HCT116 (cell line): ENCODE data around the gene BTC. TPM values are rescaled to one million over a fixed set of nuclear protein-coding genes. Genes with fewer than 3 reads are reported as not detected.

ENCODE experiments used
- ATAC-seq: fragments of 200-7000 bp; cut with Tn5 transposase; 2 replicates; pipeline ENCODE4 v1.9.1; 2020; ENCODE audit warnings: mild to moderate bottlenecking, moderate library complexity
- BruUV-seq: library from RNA; stranded (reverse); fragments of 400-500 nt; replicated peaks from 2 replicates; lab custom pipeline; 2021; lab: Mats Ljungman, UMichigan
- CTCF ChIA-PET: fragments of 300-600 bp; sonication (Branson Sonifier 250); formaldehyde crosslinking; loops from one replicate; lab custom pipeline; 2021; ENCODE audit warnings: antibody characterized with exemption; lab: Charles Lee
- POLR2A ChIA-PET: fragments of 300-600, 350-600 bp; sonication (Branson Sonifier 250); formaldehyde crosslinking; loops from one replicate; lab custom pipeline; 2021; ENCODE audit warnings: antibody characterized with exemption; lab: Charles Lee
- RAD21 ChIA-PET, 2 experiments: fragments of 300-600 bp; sonication (Branson Sonifier 250); formaldehyde crosslinking; loops; one replicate each; lab custom pipeline; 2023; ENCODE audit warnings: low total read pairs in 2 of 2; ENCODE audit not compliant: uncharacterized antibody in 2 of 2, unreplicated experiment in 2 of 2, low non-redundant PET in 1 of 2; lab: Charles Lee
- DNase-seq: peaks from one replicate; pipeline ENCODE4 v3.0.0-alpha.2; 2010; ENCODE audit warnings: low read depth, low spot score
- H2AFZ ChIP-seq: fragments of 200-600 bp; shearing (Covaris generic), sonication (generic); 2 replicates; pipeline ENCODE4 v1.6.1; 2017; ENCODE audit warnings: low read depth, mixed run types, mixed read lengths, antibody characterized with exemption, low read length; ENCODE audit not compliant: poor library complexity, severe bottlenecking
- H3K27ac ChIP-seq: 2 replicates; pipeline ENCODE4 v1.5.1; 2012; ENCODE audit warnings: low read depth, low read length
- H3K27me3 ChIP-seq: fragments of 200-600 bp; sonication (generic); 2 replicates; pipeline ENCODE4 v1.6.1; 2016; ENCODE audit warnings: mixed run types, low read length, mixed read lengths; ENCODE audit not compliant: insufficient read depth
- H3K36me3 ChIP-seq, 2 experiments: fragments of 200-500 bp in 1 of 2; fragments of 200-600 bp in 1 of 2; sonication (Bioruptor generic) in 1 of 2; sonication (generic) in 1 of 2; 2 replicates each; pipeline versions ENCODE4 v1.5.1 to v1.6.1; 2014 to 2016; ENCODE audit warnings: low read length in 2 of 2, inconsistent platforms in 1 of 2, mixed read lengths in 1 of 2, mixed run types in 1 of 2; ENCODE audit not compliant: insufficient read depth in 2 of 2, control insufficient read depth in 1 of 2
- H3K4me1 ChIP-seq, 2 experiments: fragments of 200-600 bp in 1 of 2; sonication (generic) in 1 of 2; 2 replicates each; pipeline versions ENCODE4 v1.5.1 to v1.6.1; 2012 to 2017; ENCODE audit warnings: low read length in 2 of 2, inconsistent platforms in 1 of 2, mild to moderate bottlenecking in 1 of 2, mixed read lengths in 1 of 2, mixed run types in 1 of 2, moderate library complexity in 1 of 2; ENCODE audit not compliant: insufficient read depth in 2 of 2, control insufficient read depth in 1 of 2
- H3K4me2 ChIP-seq: fragments of 200-600 bp; sonication (generic); 2 replicates; pipeline ENCODE4 v1.6.1; 2017; ENCODE audit warnings: mixed run types, low read length, mixed read lengths
- H3K4me3 ChIP-seq, 2 experiments: fragments of 200-600 bp in 1 of 2; sonication (generic) in 1 of 2; replicated peaks in 1 of 2; 2 replicates each; pipeline ENCODE4 v1.5.1; 2011 to 2016; ENCODE audit warnings: low read length in 2 of 2, control low read depth in 1 of 2, low read depth in 1 of 2, mild to moderate bottlenecking in 1 of 2, mixed read lengths in 1 of 2, mixed run types in 1 of 2
- H3K79me2 ChIP-seq: fragments of 200-600 bp; sonication (generic); 2 replicates; pipeline ENCODE4 v1.6.1; 2017; ENCODE audit warnings: mild to moderate bottlenecking, mixed run types, low read length, moderate library complexity, mixed read lengths; ENCODE audit not compliant: insufficient read depth
- H3K9ac ChIP-seq: fragments of 200-600 bp; sonication (generic); 2 replicates; pipeline ENCODE4 v1.6.1; 2016; ENCODE audit warnings: low read length, mixed read lengths
- H3K9me2 ChIP-seq: fragments of 200-600 bp; sonication (generic), shearing (Covaris generic); 2 replicates; pipeline ENCODE4 v1.6.1; 2017; ENCODE audit warnings: mixed run types, mild to moderate bottlenecking, moderate library complexity; ENCODE audit not compliant: insufficient read depth
- H3K9me3 ChIP-seq, 2 experiments: fragments of 200-500 bp in 1 of 2; fragments of 200-600 bp in 1 of 2; sonication (Bioruptor generic) in 1 of 2; sonication (generic) in 1 of 2; 2 replicates each; pipeline ENCODE4 v1.6.1; 2014 to 2017; ENCODE audit warnings: low read length in 2 of 2, mixed read lengths in 2 of 2, inconsistent platforms in 1 of 2, low read depth in 1 of 2, mild to moderate bottlenecking in 1 of 2, mixed run types in 1 of 2, moderate library complexity in 1 of 2; ENCODE audit not compliant: control insufficient read depth in 1 of 2, insufficient read depth in 1 of 2
- H4K20me1 ChIP-seq: fragments of 200-600 bp; sonication (generic), shearing (Covaris generic); 2 replicates; pipeline ENCODE4 v1.6.1; 2017; ENCODE audit warnings: mixed run types, mild to moderate bottlenecking, moderate library complexity; ENCODE audit not compliant: insufficient read depth
- CBX3 ChIP-seq: IDR thresholded peaks from 2 replicates; pipeline ENCODE4 v1.6.1; 2012; ENCODE audit warnings: low read depth
- CEBPB ChIP-seq: IDR thresholded peaks from 2 replicates; pipeline ENCODE4 v1.6.1; 2012; ENCODE audit warnings: low read depth
- EGR1 ChIP-seq: IDR thresholded peaks from 2 replicates; pipeline ENCODE4 v1.6.1; 2012; ENCODE audit warnings: low read depth
- ELF1 ChIP-seq: IDR thresholded peaks from 2 replicates; pipeline ENCODE4 v1.6.1; 2012; ENCODE audit warnings: low read depth, borderline replicate concordance
- EZH2 ChIP-seq: fragments of 200-600 bp; sonication (generic); IDR thresholded peaks from 2 replicates; pipeline ENCODE4 v1.6.1; 2017; ENCODE audit warnings: antibody characterized with exemption, mixed run types
- EZH2phosphoT487 ChIP-seq: fragments of 200-600 bp; IDR thresholded peaks from 2 replicates; pipeline ENCODE4 v1.6.1; 2018; ENCODE audit warnings: antibody characterized with exemption, borderline replicate concordance
- JUND ChIP-seq: IDR thresholded peaks from 2 replicates; pipeline ENCODE4 v1.6.1; 2012
- POLR2AphosphoS5 ChIP-seq: IDR thresholded peaks from 2 replicates; pipeline ENCODE4 v1.6.1; 2011; ENCODE audit warnings: mild to moderate bottlenecking, low read depth, low read length, moderate library complexity
- RAD21 ChIP-seq: IDR thresholded peaks from 2 replicates; pipeline ENCODE4 v1.6.1; 2012; ENCODE audit warnings: low read depth, mild to moderate bottlenecking
- SIN3A ChIP-seq: IDR thresholded peaks from 2 replicates; pipeline ENCODE4 v1.6.1; 2012; ENCODE audit warnings: low read depth
- SP1 ChIP-seq: IDR thresholded peaks from 2 replicates; pipeline ENCODE4 v1.6.1; 2012; ENCODE audit warnings: low read depth
- YY1 ChIP-seq: IDR thresholded peaks from 2 replicates; pipeline ENCODE4 v1.6.1; 2011; ENCODE audit warnings: low read length, low read depth, moderate library complexity, mild to moderate bottlenecking; ENCODE audit not compliant: insufficient replicate concordance; ENCODE audit errors: extremely low read depth
- intact Hi-C: fragments of 100-400 bp; cut with micrococcal nuclease; formaldehyde crosslinking; loops from 2 replicates; pipeline ENCODE4 v1.10.0; 2022
- total RNA-seq: library from RNA; stranded (reverse); gene quantifications from one replicate; pipeline ENCODE4 v1.2.1, GENCODE V29; 2021; ENCODE audit not compliant: unreplicated experiment
- TF ChIP-seq, protein P1 (sequence below): IDR thresholded peaks from 2 replicates; pipeline ENCODE4 v1.6.1; 2012
- TF ChIP-seq, protein P2 (sequence below): IDR thresholded peaks from 2 replicates; pipeline ENCODE4 v1.6.1; 2012
- TF ChIP-seq, protein P3 (sequence below): IDR thresholded peaks from 2 replicates; pipeline ENCODE4 v1.6.1; 2011; ENCODE audit warnings: mild to moderate bottlenecking, low read length, moderate library complexity; ENCODE audit not compliant: insufficient replicate concordance; ENCODE audit errors: extremely low read depth
- TF ChIP-seq, protein P4 (sequence below), 3 experiments: fragments of 200-600 bp in 1 of 3; sonication (generic) in 1 of 3; IDR thresholded peaks in 2 of 3; conservative IDR thresholded peaks in 1 of 3; 2 replicates each; pipeline ENCODE4 v1.5.1; 2012 to 2017; ENCODE audit warnings: low read depth in 2 of 3, low read length in 2 of 3, antibody characterized with exemption in 1 of 3, borderline replicate concordance in 1 of 3, control low read depth in 1 of 3, mild to moderate bottlenecking in 1 of 3, mixed read lengths in 1 of 3, mixed run types in 1 of 3, moderate library complexity in 1 of 3; ENCODE audit not compliant: insufficient read depth in 1 of 3

BTC gene
- total RNA-seq, 1 experiment from 2014 or later = 4.5 TPM

DNA sequence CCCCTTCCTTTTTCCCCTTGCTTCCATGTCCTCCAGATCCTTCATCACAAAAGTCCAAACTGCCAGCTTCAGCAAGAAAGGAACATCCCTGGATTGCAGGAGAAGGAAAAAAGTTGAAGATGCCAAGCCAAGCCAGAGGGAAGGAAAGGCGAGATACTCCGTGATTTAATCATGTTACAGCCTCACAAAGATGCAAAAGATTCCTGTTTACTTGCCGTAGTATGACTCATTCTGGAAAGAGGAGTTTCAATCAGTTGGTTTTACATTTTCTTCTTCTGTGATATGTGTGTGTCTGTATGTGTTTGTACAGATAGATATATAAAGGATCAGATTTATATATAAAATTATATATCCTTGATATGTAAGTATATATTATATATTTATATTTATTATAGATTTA lies 69.3 kb downstream of the BTC start:
- POLR2A ChIA-PET = no interaction called here
- RAD21 ChIA-PET = no interaction called here
- no TSS peak for BruUV-seq
- H3K4me3 ChIP-seq = no peak overlapping the region
- ATAC-seq = no peak
- intact Hi-C loops = no loop called here
- H3K9me2 ChIP-seq = no peaks in the 10 kb centered on the region
- no peak overlapping the region for H3K4me2 ChIP-seq
- H2AFZ ChIP-seq = no peak overlapping the region
- H3K36me3 ChIP-seq = no peaks in the 10 kb centered on the region
- no peaks in the 10 kb centered on the region for H3K4me1 ChIP-seq
- H3K9me3 ChIP-seq = no peaks in the 10 kb centered on the region
- H3K79me2 ChIP-seq = no peaks in the 10 kb centered on the region
- no peaks in the 10 kb centered on the region for H3K27me3 ChIP-seq
- TF ChIP-seq YY1 (no peak), SP1 (no peak), ELF1 (no peak), EZH2 (no peak), POLR2AphosphoS5 (no peak), JUND (no peak), EZH2phosphoT487 (no peak), CBX3 (no peak), EGR1 (no peak), CEBPB (no peak), RAD21 (no peak), SIN3A (no peak)
- TF ChIP-seq, protein P1, sequence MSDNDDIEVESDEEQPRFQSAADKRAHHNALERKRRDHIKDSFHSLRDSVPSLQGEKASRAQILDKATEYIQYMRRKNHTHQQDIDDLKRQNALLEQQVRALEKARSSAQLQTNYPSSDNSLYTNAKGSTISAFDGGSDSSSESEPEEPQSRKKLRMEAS = no peak
- TF ChIP-seq, protein P2, sequence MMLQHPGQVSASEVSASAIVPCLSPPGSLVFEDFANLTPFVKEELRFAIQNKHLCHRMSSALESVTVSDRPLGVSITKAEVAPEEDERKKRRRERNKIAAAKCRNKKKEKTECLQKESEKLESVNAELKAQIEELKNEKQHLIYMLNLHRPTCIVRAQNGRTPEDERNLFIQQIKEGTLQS = no peak
- TF ChIP-seq, protein P3, sequence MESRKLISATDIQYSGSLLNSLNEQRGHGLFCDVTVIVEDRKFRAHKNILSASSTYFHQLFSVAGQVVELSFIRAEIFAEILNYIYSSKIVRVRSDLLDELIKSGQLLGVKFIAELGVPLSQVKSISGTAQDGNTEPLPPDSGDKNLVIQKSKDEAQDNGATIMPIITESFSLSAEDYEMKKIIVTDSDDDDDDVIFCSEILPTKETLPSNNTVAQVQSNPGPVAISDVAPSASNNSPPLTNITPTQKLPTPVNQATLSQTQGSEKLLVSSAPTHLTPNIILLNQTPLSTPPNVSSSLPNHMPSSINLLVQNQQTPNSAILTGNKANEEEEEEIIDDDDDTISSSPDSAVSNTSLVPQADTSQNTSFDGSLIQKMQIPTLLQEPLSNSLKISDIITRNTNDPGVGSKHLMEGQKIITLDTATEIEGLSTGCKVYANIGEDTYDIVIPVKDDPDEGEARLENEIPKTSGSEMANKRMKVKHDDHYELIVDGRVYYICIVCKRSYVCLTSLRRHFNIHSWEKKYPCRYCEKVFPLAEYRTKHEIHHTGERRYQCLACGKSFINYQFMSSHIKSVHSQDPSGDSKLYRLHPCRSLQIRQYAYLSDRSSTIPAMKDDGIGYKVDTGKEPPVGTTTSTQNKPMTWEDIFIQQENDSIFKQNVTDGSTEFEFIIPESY = no peak
- TF ChIP-seq, protein P4, sequence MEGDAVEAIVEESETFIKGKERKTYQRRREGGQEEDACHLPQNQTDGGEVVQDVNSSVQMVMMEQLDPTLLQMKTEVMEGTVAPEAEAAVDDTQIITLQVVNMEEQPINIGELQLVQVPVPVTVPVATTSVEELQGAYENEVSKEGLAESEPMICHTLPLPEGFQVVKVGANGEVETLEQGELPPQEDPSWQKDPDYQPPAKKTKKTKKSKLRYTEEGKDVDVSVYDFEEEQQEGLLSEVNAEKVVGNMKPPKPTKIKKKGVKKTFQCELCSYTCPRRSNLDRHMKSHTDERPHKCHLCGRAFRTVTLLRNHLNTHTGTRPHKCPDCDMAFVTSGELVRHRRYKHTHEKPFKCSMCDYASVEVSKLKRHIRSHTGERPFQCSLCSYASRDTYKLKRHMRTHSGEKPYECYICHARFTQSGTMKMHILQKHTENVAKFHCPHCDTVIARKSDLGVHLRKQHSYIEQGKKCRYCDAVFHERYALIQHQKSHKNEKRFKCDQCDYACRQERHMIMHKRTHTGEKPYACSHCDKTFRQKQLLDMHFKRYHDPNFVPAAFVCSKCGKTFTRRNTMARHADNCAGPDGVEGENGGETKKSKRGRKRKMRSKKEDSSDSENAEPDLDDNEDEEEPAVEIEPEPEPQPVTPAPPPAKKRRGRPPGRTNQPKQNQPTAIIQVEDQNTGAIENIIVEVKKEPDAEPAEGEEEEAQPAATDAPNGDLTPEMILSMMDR (IDR thresholded peaks at IDR 0.05 in 2 of 3, conservative IDR thresholded peaks at IDR 0.05 in 1 of 3; ENCODE audit: borderline replicate concordance in 1 of 3, insufficient read depth in 1 of 3, low read depth in 2 of 3, low read length in 2 of 3) = no peak
- H3K27ac ChIP-seq = no peak overlapping the region
- CTCF ChIA-PET = no interaction called here
- H4K20me1 ChIP-seq = no peaks in the 10 kb centered on the region
- DNase-seq = no peak
- H3K9ac ChIP-seq = no peak overlapping the region
